Brain pericyte (primary cell): ENCODE data around the gene LARP4B.

ENCODE experiments used
- DNase-seq: peaks from one replicate; pipeline ENCODE4 v3.0.0-alpha.2; 2012; ENCODE audit warnings: low read depth, low spot score

Gene LARP4B

GRCh38 chr10:867807-868206, 63.7 kb downstream of the LARP4B start:
- DNase-seq: no peak

DNA sequence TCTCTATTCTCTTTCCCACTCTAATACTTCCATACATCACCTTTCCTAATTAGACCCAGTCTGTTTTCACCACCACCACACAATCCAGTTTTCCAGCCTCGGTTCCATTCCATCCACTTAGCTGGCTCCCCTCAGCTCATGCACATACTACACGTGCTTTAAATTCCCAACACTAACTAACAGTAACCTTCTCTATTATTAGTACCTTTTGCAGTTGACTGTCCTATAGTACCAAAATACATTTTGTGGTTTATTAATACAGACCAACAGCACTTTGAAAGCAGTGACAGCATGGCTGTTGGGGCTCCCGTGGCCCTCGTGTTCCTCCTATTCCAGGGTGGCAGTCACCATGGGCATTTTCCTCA, 64.9 kb downstream of the LARP4B start:
- DNase-seq: no peak

DNA sequence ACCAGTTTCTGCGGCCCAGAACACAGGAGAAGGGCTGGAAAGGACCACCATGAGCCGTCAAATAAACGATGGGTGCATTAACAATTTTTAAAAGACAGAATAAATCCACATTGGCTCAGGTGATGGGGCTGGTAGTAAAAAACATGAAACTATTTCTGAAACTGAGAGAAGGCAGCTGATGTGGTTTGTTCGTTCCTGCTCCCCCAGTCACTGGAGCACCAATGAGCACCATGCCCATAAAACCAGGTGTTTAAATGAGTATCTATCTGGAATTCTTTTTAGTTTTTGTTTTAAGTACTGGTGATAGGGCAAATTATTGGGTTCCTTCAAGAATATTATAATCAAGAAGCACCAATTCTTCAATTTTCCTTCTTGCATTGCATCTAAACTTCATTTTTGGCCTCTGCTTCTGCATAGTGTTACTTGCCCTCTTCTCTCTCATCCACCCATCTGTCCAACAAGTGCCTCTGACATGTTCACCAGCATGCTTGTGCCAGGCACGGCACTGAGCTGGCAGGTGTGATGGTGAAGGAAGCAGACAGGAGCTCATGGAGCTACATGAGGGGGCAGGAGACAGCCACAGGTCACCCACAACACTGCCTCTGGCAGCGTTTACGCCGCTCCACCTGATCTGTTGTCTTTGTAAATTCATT, 65.5 kb downstream of the LARP4B start:
- no peak for DNase-seq

GRCh38 chr10:865257-865656, 66.2 kb downstream of the LARP4B start:
- no peak for DNase-seq

DNA sequence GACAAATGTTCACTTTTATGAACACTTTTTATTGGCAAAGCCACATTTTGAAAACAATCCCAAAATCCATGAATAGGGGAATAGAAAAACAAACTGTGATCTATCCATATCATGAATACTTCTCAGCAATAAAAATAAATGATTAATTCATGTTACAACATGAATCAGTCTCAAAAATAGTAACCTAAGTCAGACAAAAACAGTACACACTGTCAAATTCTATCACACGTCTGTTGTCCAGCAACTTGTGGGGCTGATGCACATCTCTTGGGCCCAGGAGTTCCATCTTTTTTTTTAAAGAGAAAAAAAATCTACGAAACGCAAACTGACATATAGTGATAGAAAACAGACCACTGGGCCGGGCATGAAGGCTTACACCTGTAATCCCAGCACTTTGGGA, 71.0 kb downstream of the LARP4B start:
- no peak for DNase-seq

GRCh38 chr10:856416-857157, 74.9 kb downstream of the LARP4B start:
- DNase-seq: no peak

- DNase-seq: no peak
These were observed 75.8 kb downstream of the LARP4B start for GRCh38 chr10:855671-856070.

DNA sequence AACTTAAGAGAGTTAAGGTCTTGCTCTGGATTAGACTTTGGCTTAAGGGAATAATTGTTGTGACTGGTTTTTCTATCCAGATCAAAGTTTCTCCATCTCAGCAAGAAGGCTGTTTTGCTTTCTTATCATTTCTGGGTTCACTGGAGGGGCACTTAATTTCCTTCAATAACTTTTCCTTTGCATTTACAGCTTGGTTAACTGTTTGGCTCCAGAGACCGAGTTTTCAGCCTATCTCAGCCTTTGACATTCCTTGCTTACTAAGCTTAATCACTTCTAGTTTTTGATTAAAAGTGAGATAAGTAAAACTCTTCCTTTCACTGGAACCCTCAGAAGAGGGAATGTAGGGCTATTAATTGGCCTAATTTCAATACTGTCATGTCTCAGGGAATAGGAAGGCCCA, 76.4 kb downstream of the LARP4B start:
- no peak for DNase-seq

- no peak for DNase-seq
These were observed 78.5 kb downstream of the LARP4B start for GRCh38 chr10:853017-853416.

DNA sequence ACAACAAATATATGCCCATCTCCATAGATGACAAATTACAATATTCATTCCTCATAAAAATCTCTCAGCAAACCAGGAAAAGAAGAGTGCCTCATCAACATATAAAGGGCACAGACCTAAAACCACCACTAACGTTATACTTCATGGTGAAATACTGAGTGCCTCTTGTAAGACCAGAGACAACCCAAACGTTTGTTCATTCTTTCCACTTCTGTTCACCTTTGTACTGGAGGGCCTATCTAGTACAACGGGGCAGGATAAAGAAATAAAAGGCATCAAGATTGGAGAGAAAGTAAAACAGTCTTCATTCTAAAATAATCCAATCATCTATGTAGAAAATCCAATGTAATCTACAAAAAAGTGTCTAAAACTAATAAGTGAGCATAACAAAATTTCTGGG, 79.1 kb downstream of the LARP4B start:
- no peak for DNase-seq

GRCh38 chr10:851901-852300, 79.6 kb downstream of the LARP4B start:
- DNase-seq: no peak

DNA sequence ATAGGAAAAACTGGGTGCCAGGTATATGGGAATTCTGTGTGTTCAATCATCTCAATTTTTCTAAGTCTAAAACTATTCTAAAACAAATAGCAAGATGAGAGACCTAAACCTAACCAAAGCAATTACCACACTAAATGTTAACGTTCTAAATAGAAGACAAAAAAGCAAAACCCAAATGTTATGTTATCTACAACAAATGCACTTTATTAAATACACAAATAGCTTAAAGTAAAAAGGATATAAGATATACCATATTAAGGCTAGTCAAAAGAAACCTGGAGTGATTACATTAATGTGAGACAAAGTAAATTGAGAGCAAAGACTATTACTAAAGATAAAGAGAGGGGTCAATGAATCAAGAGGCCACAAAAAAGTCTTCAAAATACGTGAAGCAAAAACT, 81.4 kb downstream of the LARP4B start:
- no peak for DNase-seq

- DNase-seq: no peak
These were observed 83.6 kb downstream of the LARP4B start for GRCh38 chr10:847868-848267.

DNA sequence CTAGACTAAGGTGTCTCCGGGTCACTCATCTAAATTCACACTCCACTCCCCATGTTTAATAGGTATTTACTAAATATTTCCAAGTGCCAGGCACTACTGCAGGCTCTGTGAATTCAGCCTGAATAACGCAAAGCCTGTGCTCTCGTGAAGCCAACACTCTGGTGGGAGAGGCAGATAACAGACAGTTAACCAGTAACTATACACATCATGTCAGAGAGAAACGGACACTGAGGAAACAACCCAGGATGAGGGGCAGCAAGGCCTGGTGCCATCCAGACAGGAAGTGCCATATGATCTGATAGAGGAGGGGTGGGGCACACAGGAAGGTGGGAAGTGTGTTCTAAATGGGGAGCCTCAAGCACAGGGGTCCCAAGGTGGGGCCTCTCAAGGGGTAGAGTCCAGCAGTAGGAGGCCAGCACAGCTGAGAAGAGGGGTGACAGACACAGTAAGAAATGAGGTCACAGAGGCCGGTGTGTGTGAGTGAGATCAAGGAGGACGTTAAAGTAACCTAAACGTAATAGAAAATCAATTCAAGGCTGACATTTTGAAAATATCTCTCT, 85.3 kb downstream of the LARP4B start:
- no peak for DNase-seq

DNA sequence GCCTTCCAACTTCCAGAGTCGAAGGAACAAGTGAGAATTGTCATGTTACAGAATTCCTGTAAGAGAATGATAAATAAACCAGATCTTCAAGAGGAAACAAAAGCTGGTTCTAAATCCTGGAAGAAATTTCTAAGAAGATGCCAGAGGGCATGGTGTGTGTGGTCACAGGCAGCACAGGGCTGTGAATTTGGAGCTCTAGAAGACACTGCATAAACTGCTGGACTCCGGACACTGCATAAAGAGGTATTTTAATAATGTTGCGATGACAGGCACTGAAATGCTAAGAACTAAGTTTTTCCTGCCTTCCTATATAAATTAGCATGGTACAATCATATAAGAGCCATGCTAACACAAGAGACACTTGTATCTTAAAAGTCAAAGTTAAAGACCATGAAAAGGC, 86.0 kb downstream of the LARP4B start:
- no peak for DNase-seq

DNA sequence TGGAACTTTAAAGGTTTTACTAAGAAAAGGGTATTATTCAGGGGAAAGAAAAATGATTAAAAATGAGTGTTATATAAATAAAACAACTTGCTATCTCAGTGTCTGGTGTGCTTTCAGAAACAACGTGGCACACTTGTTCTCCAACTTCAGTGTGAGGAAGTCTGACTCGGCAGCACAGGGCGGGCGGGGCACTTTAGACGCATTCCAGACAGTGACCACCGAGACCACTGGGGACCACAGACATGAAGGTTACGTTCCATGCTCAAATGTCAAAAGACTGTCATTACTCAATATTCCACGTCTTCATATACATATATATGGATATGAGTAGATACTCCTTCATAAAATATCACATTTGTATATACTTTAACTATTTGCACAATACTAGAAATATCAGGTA, 87.0 kb downstream of the LARP4B start:
- no peak for DNase-seq

DNA sequence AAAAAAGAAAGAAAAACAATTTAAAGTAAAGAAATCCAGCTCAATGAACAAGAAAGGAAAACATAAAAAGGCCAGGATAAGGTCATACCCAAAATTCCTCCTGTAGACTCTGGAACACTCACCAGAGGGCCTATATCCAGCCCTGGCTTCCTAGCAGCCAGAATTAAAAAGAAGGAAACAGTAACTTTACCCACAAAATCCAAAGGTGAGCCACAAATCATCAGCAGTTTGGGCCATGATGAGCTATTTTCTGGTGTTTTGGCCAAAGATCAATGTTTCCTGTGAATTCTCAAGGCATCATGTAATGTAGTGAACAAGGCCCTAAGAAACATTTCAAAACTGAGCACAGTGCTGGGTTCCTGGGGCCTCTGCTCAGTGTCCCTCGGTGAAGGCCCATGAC, 87.8 kb downstream of the LARP4B start:
- no peak for DNase-seq

DNA sequence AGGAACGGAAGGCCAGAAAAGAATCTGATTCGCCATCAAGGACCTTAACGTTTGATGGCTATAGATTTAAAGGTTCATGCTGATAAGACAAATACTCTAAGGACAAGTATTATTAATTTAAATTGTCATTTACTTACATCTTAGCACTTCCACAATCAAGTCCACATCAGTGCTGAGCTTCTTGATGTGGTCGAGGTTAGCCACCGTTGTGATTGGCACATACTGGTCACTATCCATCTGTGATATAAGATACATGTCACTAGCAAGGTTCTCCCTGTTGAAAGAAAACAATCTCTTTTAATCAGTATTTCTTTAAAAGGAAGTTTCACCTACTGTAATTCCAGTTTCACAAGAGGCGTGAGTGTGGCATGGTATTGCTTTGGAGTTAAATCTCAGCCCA, 88.7 kb downstream of the LARP4B start:
- no peak for DNase-seq

GRCh38 chr10:841535-841934, 90.0 kb downstream of the LARP4B start:
- DNase-seq: no peak

DNA sequence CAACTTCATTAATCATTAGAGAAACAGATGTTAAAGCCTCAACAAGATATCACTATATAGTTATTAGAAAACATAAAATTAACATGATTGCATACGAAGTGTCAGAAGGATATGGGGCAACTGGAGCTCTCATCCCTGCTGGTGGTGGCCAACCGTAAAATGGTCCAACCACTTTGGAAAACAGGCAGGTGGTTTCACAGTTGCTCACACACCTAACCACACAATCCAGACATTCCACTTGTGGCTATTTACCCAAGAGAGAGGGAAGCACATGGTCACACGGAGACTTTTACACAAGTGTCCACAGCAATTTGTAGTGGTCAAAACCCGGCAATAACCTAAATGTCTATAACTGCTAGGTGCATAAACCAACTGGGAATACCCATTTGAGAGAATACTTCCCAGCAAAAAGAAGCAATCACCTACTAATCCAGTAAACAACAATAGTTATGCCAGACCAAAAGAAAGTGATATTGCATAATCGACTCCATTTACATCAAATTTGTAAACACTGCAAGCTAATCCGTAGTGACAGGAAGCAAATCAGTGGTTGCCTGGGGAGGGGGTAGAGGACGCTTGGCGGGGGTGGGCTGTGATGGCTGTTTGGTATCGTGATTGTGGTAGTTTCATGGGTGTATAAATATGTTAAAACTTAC, 91.8 kb downstream of the LARP4B start:
- DNase-seq: no peak

GRCh38 chr10:836782-837181, 94.7 kb downstream of the LARP4B start:
- no peak for DNase-seq

GRCh38 chr10:834493-834892, 97.0 kb downstream of the LARP4B start:
- no peak for DNase-seq

DNA sequence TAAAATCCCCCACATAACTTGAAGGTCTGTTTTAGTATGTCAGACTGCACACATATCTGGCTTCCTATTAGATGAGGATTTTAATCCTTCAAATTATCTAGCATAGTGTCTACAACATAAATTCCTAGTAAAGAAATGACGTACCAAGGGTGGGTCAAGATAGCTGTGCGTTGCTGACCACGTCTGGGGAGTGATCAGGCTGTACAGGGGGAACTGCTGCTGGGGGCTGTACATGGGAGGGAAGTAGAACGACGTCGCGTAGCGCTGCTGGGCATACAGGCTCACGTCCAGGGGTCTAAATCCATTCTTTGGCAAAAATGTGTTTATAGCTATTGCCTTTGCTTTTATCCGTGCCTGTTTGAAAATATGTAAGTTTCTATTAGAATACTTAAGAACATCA, 102.3 kb downstream of the LARP4B start:
- DNase-seq: no peak
